GM12891 (cell line): Measurements from ENCODE around the gene PDZD2.

Source experiments
- PAX5 ChIP-seq: IDR thresholded peaks from 2 replicates; pipeline ENCODE4 v1.6.1; 2011; ENCODE audit warnings: low read length, moderate library complexity, mild to moderate bottlenecking; ENCODE audit not compliant: insufficient read depth, severe bottlenecking
- POLR2A ChIP-seq: IDR thresholded peaks from 2 replicates; pipeline ENCODE4 v1.6.1; 2011; ENCODE audit warnings: low read depth, low read length, control low read depth
- POLR2AphosphoS5 ChIP-seq: IDR thresholded peaks from 2 replicates; pipeline ENCODE4 v1.6.1; 2011; ENCODE audit warnings: low read depth, low read length, control low read depth
- POU2F2 ChIP-seq: IDR thresholded peaks from 2 replicates; pipeline ENCODE4 v1.6.1; 2011; ENCODE audit warnings: low read depth, mild to moderate bottlenecking, control low read depth, low read length, moderate library complexity
- SPI1 ChIP-seq: IDR thresholded peaks from 2 replicates; pipeline ENCODE4 v1.6.1; 2011; ENCODE audit warnings: low read depth, low read length, control low read depth
- TAF1 ChIP-seq: IDR thresholded peaks from 2 replicates; pipeline ENCODE4 v1.6.1; 2011; ENCODE audit warnings: low read depth, low read length, control low read depth

GRCh38 chr5:31703757-31704156, 64.8 kb downstream of the PDZD2 start:
- TF ChIP-seq POLR2A (no peak), TAF1 (no peak), POLR2AphosphoS5 (no peak), PAX5 (no peak), SPI1 (no peak), POU2F2 (no peak)
